Liver (tissue), 9 donors: ENCODE measurements around the gene EIF4ENIF1. TPM values are rescaled to one million over a fixed set of nuclear protein-coding genes. Genes with fewer than 3 reads are reported as not detected.

Experiments used
- DNase-seq: peaks from one replicate; pipeline ENCODE4 v3.0.0-alpha.2; 2017; ENCODE audit warnings: low spot score
- H3K27ac ChIP-seq, 2 donors: one replicate each; pipeline ENCODE4 v1.7.0; 2013; ENCODE audit warnings: inconsistent platforms in 2 of 2, low read length in 2 of 2, control low read depth in 1 of 2, low read depth in 1 of 2, mild to moderate bottlenecking in 1 of 2
- H3K27me3 ChIP-seq, 4 donors: one replicate each; pipeline versions ENCODE4 v1.6.1 to v1.7.0; 2013; ENCODE audit warnings: low read length in 3 of 4, inconsistent platforms in 1 of 4, mild to moderate bottlenecking in 1 of 4, moderate library complexity in 1 of 4; ENCODE audit not compliant: control insufficient read depth in 4 of 4, insufficient read depth in 4 of 4
- H3K36me3 ChIP-seq, 4 donors: one replicate each; pipeline versions ENCODE4 v1.6.1 to v1.7.0; 2013; ENCODE audit warnings: low read length in 3 of 4, mild to moderate bottlenecking in 3 of 4, low read depth in 1 of 4, moderate library complexity in 1 of 4; ENCODE audit not compliant: control insufficient read depth in 4 of 4, insufficient read depth in 3 of 4
- H3K4me1 ChIP-seq, 4 donors: one replicate each; pipeline versions ENCODE4 v1.6.1 to v1.7.0; 2013; ENCODE audit warnings: low read length in 3 of 4, mild to moderate bottlenecking in 3 of 4, moderate library complexity in 1 of 4; ENCODE audit not compliant: control insufficient read depth in 4 of 4, insufficient read depth in 4 of 4
- H3K4me3 ChIP-seq, 3 donors: one replicate each; pipeline versions ENCODE4 v1.6.1 to v1.7.0; 2013; ENCODE audit warnings: low read length in 3 of 3, control low read depth in 1 of 3, low read depth in 1 of 3, mild to moderate bottlenecking in 1 of 3
- H3K9ac ChIP-seq, 2 donors: one replicate each; pipeline ENCODE4 v1.7.0; 2013; ENCODE audit warnings: low read length in 2 of 2, mild to moderate bottlenecking in 2 of 2, moderate library complexity in 2 of 2, control low read depth in 1 of 2, low read depth in 1 of 2
- H3K9me3 ChIP-seq, 4 donors: one replicate each; pipeline versions ENCODE4 v1.6.1 to v1.7.0; 2013; ENCODE audit warnings: low read length in 3 of 4; ENCODE audit not compliant: control insufficient read depth in 4 of 4
- EGR1 ChIP-seq, 2 donors: IDR thresholded peaks; 2 replicates each; pipeline ENCODE4 v1.6.1; 2016 to 2018; ENCODE audit warnings: antibody characterized with exemption in 2 of 2, low read depth in 2 of 2
- FOXA2 ChIP-seq: IDR thresholded peaks from 2 replicates; pipeline ENCODE4 v1.6.1; 2016; ENCODE audit warnings: antibody characterized with exemption
- GABPA ChIP-seq, 2 donors: IDR thresholded peaks in 1 of 2; conservative IDR thresholded peaks in 1 of 2; 2 replicates each; pipeline ENCODE4 v1.6.1; 2016; ENCODE audit warnings: antibody characterized with exemption in 2 of 2, mild to moderate bottlenecking in 1 of 2, moderate library complexity in 1 of 2
- HNF4A ChIP-seq, 2 donors: conservative IDR thresholded peaks; 2 replicates each; pipeline ENCODE4 v1.6.1; 2016; ENCODE audit warnings: antibody characterized with exemption in 2 of 2, mild to moderate bottlenecking in 2 of 2
- HNF4G ChIP-seq: IDR thresholded peaks from 2 replicates; pipeline ENCODE4 v1.6.1; 2016; ENCODE audit warnings: antibody characterized with exemption
- JUND ChIP-seq, 2 donors: IDR thresholded peaks; 2 replicates each; pipeline ENCODE4 v1.6.1; 2016; ENCODE audit warnings: antibody characterized with exemption in 2 of 2
- NR2F2 ChIP-seq: IDR thresholded peaks from 2 replicates; pipeline ENCODE4 v1.6.1; 2016; ENCODE audit warnings: antibody characterized with exemption
- RAD21 ChIP-seq, 2 donors: IDR thresholded peaks; 2 replicates each; pipeline ENCODE4 v1.6.1; 2016; ENCODE audit warnings: antibody characterized with exemption in 2 of 2, mild to moderate bottlenecking in 2 of 2
- REST ChIP-seq: IDR thresholded peaks from 2 replicates; pipeline ENCODE4 v1.6.1; 2016; ENCODE audit warnings: antibody characterized with exemption, mild to moderate bottlenecking
- TAF1 ChIP-seq: conservative IDR thresholded peaks from 2 replicates; pipeline ENCODE4 v1.6.1; 2016; ENCODE audit warnings: antibody characterized with exemption, mild to moderate bottlenecking
- YY1 ChIP-seq: IDR thresholded peaks from 2 replicates; pipeline ENCODE4 v1.6.1; 2016; ENCODE audit warnings: antibody characterized with exemption, mild to moderate bottlenecking
- WGBS: extraction: QIAGEN DNeasy Blood & Tissue Kit; methylation state at CpG from one replicate; pipeline ENCODE4 v1.1.7; 2013; 5-methylcytosine and 5-hydroxymethylcytosine counted together
- polyA plus RNA-seq, 2 donors: library from polyadenylated mRNA; stranded (reverse) in 1 of 2; unstranded in 1 of 2; fragments of 200-250 nt in 1 of 2; fragments of >200 nt in 1 of 2; fragmentation: Nextera tagmentation in 1 of 2; extraction: Ambion mirVana in 1 of 2; gene quantifications; one replicate each; pipeline versions ENCODE4 v1.2.1 to v1.2.3, GENCODE V29; 2013 to 2015
- total RNA-seq, 2 donors: library from RNA; depleted of rRNA; stranded (reverse); fragments of >200 nt; gene quantifications; one replicate each; pipeline ENCODE4 v1.2.3, GENCODE V29; 2014
- TF ChIP-seq, protein P1 (sequence below): IDR thresholded peaks from 2 replicates; pipeline ENCODE4 v1.6.1; 2016; ENCODE audit warnings: antibody characterized with exemption
- TF ChIP-seq, protein P2 (sequence below): fragments of 150-350 bp; IDR thresholded peaks from 2 replicates; pipeline ENCODE4 v1.5.1; 2017; ENCODE audit warnings: improper control_type of control experiment, low read depth, low read length; ENCODE audit not compliant: missing input control
- TF ChIP-seq, protein P3 (sequence below): IDR thresholded peaks from 2 replicates; pipeline ENCODE4 v1.6.1; 2016; ENCODE audit warnings: antibody characterized with exemption
- donor health status: healthy.
- donor health status: healthy.
- donor health status: healthy.
- donor health status: healthy.
- donor health status: healthy.

The EIF4ENIF1 gene
- total and polyA plus RNA-seq, 4 donors = 4.6 to 7.1 (median 6.0) TPM

DNA sequence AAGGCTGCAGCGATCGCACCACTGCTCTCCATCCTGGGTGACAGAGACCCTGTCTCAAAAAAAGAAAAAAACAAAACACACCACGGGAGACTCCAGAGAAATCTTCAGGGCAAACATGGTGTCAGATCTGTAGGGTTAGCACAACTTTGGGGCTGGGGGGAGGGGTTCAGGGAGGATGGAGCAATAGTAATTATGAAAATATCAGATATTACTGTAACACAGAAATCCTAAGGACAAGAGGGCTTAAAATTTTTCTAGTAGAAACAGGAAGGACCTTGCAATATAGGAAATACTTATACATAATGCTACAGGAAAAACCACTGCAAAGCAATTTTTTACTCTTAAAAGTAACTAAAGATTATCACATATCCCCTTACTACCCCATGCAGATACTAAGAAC lies 13.8 kb downstream of the EIF4ENIF1 start:
- Histone ChIP-seq H3K27me3 (no peaks in the 10 kb centered on the region), H3K9ac (no peak overlapping the region), H3K4me3 (no peak overlapping the region), H3K27ac (no peak overlapping the region), H3K4me1 (peaks cover 0 to 1% (median 0%) of the 10 kb centered on the region in 4 donors), H3K9me3 (no peaks in the 10 kb centered on the region), H3K36me3 (peaks cover 3 to 13% (median 8%) of the 10 kb centered on the region in 4 donors)
- WGBS = 88% methylated on average over 3 of the region's 3 CpGs
- TF ChIP-seq YY1 = no peak
- TF ChIP-seq, protein P1, sequence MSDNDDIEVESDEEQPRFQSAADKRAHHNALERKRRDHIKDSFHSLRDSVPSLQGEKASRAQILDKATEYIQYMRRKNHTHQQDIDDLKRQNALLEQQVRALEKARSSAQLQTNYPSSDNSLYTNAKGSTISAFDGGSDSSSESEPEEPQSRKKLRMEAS = no peak
- TF ChIP-seq, protein P2, sequence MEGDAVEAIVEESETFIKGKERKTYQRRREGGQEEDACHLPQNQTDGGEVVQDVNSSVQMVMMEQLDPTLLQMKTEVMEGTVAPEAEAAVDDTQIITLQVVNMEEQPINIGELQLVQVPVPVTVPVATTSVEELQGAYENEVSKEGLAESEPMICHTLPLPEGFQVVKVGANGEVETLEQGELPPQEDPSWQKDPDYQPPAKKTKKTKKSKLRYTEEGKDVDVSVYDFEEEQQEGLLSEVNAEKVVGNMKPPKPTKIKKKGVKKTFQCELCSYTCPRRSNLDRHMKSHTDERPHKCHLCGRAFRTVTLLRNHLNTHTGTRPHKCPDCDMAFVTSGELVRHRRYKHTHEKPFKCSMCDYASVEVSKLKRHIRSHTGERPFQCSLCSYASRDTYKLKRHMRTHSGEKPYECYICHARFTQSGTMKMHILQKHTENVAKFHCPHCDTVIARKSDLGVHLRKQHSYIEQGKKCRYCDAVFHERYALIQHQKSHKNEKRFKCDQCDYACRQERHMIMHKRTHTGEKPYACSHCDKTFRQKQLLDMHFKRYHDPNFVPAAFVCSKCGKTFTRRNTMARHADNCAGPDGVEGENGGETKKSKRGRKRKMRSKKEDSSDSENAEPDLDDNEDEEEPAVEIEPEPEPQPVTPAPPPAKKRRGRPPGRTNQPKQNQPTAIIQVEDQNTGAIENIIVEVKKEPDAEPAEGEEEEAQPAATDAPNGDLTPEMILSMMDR = no peak
- no peak for DNase-seq

- H3K36me3 ChIP-seq = peaks cover 1 to 11% (median 7%) of the 10 kb centered on the region in 4 donors
- TF ChIP-seq, protein P2 = no peak
- TF ChIP-seq FOXA2 (no peak), HNF4G (no peak), YY1 (no peak), EGR1 (IDR thresholded peaks at IDR 0.05; ENCODE audit: low read depth in 2 of 2) (no peak), NR2F2 (no peak), GABPA (IDR thresholded peaks at IDR 0.05 in 1 of 2, conservative IDR thresholded peaks at IDR 0.05 in 1 of 2) (no peak), TAF1 (no peak), REST (no peak), JUND (IDR thresholded peaks at IDR 0.05) (no peak), RAD21 (IDR thresholded peaks at IDR 0.05) (no peak), HNF4A (conservative IDR thresholded peaks at IDR 0.05) (no peak)
- TF ChIP-seq, protein P3, sequence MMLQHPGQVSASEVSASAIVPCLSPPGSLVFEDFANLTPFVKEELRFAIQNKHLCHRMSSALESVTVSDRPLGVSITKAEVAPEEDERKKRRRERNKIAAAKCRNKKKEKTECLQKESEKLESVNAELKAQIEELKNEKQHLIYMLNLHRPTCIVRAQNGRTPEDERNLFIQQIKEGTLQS = no peak
- no peak overlapping the region for H3K4me3 ChIP-seq
- DNase-seq = no peak
- no peaks in the 10 kb centered on the region for H3K27me3 ChIP-seq
- no peak overlapping the region for H3K9ac ChIP-seq
- no peaks in the 10 kb centered on the region for H3K9me3 ChIP-seq
- no peak overlapping the region for H3K27ac ChIP-seq
- peaks cover 0 to 1% (median 0%) of the 10 kb centered on the region in 4 donors for H3K4me1 ChIP-seq
- 94% methylated on average over 2 of the region's 2 CpGs for WGBS
These were observed 14.9 kb downstream of the EIF4ENIF1 start for GRCh38 chr22:31474743-31475142.
